ENCODE results near the gene LMAN2L.

Gene LMAN2L

DNA sequence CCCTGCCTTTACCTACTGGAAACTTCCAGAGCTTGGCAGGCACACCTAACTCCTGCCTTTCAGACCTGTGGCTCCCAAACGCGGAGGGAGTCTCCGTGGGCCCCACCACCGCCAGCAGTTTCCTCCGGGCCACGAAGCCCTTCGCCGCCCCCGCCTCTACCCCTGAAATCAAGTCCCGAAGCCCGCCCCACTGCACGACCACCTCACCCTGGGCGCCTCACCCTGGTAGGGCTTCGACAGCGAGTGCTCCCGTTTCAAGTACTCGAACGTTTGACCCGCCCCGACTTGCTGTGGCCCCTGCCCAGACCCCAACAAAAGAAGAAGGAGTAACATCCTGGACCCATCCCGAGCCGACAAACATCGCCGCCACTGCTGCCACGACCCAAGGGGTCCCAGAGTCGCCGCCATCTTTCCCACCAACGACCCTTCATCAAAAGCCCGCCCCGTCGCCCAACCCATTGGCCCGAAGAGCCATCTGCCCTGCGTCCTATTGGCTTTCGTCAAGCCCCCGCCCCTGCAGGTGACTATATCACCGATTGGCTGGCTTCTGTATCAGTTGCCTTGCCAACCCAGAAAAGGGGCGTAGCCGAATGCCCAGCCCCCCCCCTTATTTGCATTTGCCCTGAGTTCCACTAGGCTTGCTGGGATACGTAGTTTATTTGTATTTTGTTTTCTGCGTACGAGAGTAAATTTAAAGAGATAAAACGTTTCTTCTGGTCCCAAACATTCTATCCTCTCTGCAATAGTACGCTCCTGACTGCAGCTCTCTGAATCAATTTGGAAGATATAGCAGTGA is at the start of gene LMAN2L:
Gene LMAN2L, minus strand, starts transcription at position 432 of the 796 bp plus-strand sequence. Its CDS starts 24 bp downstream, at position 408.
- FAIRE-seq = peak; percentile 95

DNA sequence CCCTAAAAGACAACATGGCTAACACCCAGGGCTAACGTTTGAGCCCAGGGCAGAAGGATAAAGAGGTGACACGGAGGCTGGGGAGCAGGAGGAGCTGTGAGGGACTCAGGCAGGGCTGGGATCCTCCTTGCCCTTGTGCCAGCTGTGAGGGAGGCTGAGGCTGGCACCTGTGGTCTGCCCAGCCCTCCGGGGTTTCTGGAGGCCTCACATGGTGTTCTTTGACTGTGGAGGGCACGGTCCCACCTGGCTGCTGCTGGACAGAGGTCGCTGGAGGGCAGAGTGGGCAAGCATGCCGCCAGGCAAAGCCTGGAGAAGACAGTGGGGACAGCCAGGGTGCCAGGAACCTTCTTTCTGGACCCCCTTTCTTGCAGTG is 49.4 kb upstream of the LMAN2L start:
- FAIRE-seq = no peak

GRCh38 chr2:96788442-96789244 is 48.8 kb upstream of the LMAN2L start:
- FAIRE-seq = no peak

DNA sequence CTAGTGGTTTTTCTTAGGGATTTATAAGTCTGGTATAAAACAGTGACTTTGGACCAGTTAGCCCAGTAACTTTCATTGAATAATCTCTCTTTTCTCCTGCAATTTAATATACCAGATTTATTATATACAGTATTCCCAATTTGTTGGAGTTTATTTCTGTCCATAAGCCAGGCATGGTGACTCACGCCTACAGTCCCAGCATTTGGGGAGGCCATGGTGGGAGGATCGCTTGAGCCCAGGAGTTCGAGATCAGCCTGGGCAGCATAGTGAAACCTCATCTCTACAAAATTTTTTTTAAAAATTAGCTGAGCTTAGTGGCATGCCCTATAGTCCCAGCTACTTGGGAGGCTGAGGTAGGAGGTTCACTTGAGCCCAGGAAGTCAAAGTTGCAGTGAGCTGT is 47.5 kb upstream of the LMAN2L start:
- no peak for FAIRE-seq

DNA sequence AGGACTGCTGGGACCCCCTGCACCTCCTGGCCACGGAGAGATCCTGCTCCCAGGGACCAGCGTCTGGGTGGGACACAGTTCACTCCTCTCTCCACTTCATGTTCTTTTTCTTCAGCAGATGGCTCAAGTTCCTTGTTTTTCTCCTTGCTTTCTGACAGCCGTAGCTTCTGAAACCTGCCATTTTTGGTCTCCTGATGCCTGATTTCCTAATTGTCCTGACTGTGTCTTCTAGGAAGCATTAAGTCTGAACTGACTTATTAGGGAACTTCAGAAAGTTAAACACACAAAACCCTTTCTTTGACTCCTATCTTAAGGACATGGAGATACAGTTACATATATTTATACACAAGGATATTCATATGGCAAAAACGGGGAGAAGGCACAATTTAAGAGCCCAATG is 43.5 kb upstream of the LMAN2L start:
- FAIRE-seq = no peak

DNA sequence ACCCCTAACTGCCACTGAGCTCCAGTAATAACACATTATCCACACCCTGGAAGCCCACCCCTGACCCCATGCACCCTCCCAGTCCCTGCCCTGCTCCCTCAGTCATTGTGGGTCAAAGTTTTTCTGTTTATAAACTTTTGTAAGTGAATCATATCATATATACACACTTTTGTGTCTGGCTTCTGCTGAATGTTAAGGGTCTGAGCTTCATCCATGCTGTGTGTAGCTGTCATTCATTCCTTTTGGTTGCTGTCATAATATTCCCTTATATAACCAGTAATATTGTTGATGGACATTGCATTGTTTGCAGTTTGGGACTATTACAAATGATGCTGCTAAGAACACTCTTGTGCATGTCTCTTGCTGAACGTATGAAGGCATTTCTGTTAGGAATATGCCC is 35.3 kb upstream of the LMAN2L start:
- FAIRE-seq = no peak

- FAIRE-seq = no peak
Observed at GRCh38 chr2:96773922-96774321, 34.1 kb upstream of the LMAN2L start.

- no peak for FAIRE-seq
Observed at GRCh38 chr2:96772903-96773671, 33.2 kb upstream of the LMAN2L start.

- FAIRE-seq = no peak
Observed at GRCh38 chr2:96771796-96772618, 32.1 kb upstream of the LMAN2L start.

DNA sequence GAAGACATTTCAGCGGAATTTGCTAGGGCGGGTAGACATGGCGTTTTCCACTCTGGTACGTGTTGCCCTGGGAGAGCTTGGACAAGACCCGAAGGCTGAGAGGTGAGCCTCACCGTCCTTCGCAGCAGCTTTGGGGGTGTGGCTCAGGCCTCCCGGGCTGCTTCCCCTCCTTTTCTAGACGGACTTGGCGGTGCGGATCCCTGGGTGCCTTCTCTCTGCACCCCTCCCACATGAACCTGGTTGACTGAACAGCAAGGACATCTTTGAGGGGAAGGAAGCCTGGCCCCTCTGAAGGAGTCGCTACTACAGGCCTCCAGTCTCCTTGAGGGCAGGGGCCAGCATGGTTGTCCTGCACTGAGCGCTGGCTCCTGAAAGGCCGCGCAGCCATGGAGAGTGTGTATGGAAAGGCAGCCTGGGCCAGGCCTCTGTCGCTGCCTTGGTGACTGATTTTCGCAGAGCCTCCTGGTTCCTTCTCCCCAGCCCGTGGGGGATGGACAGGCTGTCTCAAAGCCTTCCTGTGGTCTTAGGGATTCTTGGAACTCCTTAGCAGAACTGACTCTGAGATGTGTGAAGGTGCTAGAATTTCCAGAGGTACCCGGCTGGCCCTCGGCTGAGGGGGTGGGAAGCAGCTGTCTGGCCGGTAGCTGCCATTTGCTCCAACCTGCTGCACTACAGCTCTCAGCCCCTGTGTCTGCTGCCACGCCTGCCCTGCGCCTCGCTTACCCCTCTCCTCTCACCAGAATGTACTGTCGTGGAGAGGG is 30.8 kb upstream of the LMAN2L start:
- no peak for FAIRE-seq

GRCh38 chr2:96769814-96770213 is 29.9 kb upstream of the LMAN2L start:
- FAIRE-seq = no peak

DNA sequence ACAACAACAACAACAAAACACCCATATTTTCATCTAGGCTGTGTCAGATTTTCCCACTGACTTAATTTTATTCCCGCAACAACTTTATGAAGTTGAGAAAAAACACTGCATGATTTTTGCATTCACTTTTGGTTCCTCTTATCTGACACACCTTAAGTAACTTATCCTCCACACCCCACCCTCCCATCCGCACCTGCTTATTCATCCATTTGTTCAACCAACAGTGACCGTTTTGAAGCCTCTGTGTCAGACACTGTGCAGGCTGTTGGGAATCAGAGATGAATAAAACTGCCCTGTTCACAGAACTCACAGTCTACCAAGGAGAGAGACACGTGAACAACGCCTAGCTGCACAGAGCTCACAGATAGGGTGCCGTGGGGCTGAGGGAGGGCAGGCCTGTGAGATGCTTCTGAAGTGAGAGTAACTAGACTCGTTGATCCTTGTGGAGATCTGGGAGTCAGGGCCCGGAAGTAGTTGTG is 28.3 kb upstream of the LMAN2L start:
- no peak for FAIRE-seq

DNA sequence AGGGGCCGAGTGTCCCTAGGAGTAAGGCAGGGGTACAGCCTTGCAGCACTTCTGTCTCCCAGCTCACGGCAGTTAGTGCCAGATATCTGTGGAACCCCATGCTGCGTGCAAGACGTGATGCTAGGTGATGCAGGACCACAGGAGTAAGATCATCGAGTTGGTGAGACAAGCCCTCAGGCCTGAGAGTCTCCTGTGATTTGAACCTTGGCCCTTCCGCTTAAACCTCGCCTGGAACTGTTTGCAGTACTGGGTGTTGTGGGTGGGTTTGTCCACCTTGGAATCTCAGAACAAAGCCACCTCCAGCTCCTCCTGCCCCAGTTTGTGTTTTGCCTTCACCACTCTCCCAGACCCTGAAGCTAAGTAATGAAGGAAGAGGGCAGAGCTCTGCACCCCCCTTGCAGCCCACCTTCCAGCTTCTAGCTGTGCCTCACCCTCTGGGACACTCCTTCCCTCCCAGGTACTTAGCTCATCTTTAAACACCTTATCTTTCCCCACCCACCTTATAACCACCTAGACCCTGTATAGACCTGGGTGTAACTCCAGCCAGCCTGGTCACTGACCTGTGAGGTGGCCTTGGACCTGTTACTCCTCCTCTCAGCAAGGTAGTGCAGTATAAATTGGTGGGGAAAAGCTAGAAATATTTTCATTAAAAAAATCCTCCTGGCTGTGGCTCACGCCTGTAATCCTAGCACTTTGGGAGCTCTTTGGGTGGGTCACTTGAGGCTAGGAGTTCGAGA is 27.4 kb upstream of the LMAN2L start:
- FAIRE-seq = no peak

DNA sequence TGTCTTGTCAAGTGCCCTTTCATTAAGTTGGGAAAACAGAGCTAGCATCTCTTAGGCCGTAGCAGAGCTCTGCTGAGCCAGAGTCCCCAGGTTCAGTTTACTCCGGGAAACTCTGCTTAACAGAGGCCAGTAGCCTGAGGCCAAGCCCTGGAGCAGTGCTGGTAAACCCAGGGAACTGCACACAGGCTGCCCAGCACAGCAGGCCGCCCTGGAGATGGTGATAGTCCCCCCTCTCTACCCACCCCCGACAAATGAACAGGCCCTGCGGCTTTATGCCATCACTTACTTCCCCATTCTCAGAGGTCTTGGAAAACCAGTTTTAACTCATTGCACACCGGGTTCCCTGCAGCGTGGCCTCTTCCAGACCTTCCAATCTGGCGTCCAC is 24.4 kb upstream of the LMAN2L start:
- no peak for FAIRE-seq

GRCh38 chr2:96763511-96764252 is 23.8 kb upstream of the LMAN2L start:
- FAIRE-seq = no peak

DNA sequence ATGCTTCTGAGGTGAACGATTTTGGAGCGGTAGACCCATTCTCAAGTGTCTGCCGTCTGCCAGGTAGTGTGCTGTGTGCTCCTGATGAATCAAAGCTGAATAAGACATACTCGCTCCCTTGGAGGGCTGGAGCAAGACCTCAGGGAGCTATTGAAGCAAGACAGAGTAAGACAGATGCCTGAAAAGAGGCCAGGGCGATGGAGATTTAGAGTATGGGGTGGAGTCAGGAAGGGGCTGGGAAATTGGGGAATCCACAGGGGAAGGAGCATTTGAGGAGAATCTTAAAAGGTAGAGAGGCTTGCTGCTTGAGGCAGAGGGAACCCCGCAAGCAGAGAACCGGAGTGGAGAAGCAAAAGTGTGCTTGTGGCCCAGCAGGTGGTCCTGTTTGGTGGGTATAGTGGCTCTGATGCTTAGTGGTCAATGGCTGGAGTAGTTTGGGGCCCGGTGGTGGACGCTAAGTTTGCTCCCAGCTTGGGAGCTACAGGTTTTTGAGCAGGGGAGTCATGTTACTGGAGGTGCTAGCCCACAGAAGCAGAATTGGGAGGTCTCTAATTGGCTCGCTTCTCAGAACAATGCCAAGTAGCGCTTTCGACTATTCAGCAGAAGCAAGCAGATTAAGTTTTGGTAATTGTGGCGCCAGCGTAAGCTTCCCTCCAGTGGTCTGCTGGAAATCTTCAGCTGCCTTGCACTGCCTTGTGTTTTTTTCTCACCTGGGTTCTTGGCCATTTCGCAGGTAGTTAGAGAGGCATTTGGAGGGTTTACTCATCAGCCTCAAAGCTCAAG is 22.9 kb upstream of the LMAN2L start:
- no peak for FAIRE-seq

GRCh38 chr2:96760986-96761832 is 21.3 kb upstream of the LMAN2L start:
- FAIRE-seq = no peak

Measured in endometrium (tissue), 2 donors.